HG03135 (cell line): ENCODE data around the gene FZD10.

Experiments used
- ATAC-seq: cut with Tn5 transposase; IDR thresholded peaks from one replicate; pipeline ENCODE4 v1.9.1; 2021; ENCODE audit warnings: mild to moderate bottlenecking, moderate library complexity; ENCODE audit not compliant: unreplicated experiment

FZD10 gene

GRCh38 chr12:130202201-130202600 is 39.9 kb downstream of the FZD10 start:
- ATAC-seq: no peak

DNA sequence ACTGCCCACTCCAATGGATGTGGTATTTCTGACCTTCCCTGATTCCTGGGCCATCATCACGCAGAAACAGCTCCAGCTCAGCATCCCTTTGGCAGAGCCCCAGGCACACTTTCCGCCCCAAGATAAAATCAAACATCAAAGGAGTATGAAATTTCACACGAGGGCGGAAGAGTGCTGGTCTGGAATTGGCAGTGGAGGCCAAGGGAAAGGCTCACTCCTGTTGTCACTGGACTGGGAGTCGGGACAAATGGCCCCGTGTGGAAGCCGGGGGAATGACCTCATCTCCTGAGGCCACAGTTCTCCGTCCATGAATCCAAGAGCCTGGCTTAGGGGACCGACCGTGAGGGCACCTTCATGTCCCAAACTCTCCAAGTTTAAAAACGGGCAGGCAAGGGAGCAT is 40.9 kb downstream of the FZD10 start:
- ATAC-seq: no peak

DNA sequence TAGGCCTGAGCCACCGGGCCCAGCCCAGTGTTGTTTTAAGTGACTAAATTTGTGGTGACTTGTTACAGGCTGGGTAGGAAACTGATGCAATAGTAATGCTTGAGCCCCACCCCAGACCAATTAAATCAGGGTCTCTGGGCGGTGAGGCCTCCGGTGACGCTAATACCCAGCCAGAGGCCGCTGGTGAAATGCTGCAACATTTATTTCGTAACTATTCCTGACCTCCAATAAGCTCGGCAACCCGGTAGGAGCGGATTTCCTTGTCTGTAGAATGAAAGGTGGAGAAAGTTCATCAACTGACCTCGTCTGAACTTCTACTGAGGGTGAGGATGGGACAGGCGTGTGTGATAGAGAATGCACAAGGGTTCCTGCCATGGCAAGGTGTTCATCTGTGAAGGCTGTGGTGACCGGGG is 42.3 kb downstream of the FZD10 start:
- ATAC-seq: no peak

DNA sequence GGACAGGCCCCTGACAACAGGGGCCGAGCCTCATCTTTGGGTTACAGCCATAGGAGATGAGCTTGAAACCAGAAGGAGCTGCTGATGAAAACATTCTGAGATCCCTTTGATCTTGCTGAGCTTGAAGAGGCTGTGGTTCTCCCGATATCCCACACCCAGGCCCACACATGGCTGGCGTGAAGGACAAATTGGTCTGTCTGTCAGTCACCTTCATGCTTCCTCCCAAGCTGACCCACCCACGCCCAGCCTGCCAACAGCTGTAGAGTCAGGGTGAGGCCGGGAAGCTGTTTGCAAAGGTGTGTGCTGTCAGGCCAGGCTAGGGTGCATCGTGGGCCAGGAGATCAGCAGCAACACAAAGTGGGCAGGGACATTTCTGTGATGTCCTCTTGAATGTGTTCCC is 43.2 kb downstream of the FZD10 start:
- no peak for ATAC-seq

DNA sequence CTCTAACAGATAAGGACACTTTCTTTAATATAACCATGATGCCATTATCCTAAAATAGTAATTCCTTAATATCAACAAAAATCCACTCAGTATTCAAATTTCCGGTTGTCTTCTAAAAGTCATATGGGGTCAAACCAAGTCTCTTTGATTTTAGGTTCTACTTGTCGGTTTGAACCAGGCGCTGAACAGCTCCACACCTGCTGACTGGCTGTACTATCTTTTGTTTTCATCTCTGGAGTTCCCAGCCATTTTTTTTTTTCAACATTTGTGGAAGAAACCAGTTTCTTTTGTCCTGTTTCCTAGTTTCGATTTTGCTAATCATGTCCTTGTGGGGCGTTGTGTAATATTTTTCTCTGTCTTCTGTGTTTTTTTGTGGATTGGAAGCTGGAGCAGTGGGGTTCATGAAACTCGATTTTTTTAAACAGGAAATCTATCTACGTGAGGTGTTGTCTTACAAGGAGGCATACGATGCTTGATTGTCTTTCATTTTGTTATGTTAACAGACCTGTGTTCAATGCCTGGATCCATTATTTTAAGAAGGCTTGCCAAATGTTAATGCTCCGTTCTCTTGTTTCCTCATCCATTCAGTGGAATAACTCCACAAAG is 50.2 kb downstream of the FZD10 start:
- no peak for ATAC-seq

- no peak for ATAC-seq
These were observed 51.0 kb downstream of the FZD10 start for GRCh38 chr12:130213249-130213648.

DNA sequence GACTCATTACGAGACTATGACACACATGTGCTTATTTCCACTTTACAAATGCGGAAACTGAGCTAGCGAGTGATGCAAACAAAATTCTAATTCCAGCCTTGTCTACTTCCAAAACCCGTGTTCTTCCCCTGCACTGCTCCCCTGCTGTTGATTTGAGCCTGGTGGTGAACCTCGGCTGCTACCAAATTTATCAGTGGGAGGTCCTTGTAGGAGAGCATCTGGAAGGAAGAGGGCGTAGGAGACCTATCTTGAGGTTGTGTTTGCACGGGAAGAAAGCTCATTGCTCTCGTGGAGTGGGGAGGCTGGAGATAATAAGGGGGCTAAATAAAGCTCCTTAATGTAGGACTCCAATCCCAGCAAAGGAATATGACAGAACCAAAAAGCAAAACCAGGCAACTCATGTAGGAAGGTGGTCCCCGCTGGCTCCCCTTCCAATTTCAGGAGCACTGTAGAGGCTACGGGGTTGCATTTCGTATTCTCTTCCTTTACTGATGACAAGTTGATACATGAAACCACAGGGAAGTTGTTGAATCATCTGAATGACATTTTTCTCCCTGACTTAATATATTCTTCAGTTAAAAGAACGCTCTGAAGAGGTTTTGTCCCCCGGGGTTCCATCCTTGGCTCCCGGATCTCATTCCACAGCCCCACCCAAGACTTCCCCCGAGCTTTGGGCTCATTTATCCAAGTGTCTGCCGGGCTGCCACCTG is 52.6 kb downstream of the FZD10 start:
- ATAC-seq: no peak
